ENCODE results near the gene HS1BP3. TPM values are rescaled to one million over a fixed set of nuclear protein-coding genes. Genes with fewer than 3 reads are reported as not detected.

Gene HS1BP3, protein sequence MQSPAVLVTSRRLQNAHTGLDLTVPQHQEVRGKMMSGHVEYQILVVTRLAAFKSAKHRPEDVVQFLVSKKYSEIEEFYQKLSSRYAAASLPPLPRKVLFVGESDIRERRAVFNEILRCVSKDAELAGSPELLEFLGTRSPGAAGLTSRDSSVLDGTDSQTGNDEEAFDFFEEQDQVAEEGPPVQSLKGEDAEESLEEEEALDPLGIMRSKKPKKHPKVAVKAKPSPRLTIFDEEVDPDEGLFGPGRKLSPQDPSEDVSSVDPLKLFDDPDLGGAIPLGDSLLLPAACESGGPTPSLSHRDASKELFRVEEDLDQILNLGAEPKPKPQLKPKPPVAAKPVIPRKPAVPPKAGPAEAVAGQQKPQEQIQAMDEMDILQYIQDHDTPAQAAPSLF
- polyA plus RNA-seq (ENCODE audit: low read depth in 6 of 6) = 10 to 100 TPM; 10.8 to 23.3 (median 16.0) TPM

DNA sequence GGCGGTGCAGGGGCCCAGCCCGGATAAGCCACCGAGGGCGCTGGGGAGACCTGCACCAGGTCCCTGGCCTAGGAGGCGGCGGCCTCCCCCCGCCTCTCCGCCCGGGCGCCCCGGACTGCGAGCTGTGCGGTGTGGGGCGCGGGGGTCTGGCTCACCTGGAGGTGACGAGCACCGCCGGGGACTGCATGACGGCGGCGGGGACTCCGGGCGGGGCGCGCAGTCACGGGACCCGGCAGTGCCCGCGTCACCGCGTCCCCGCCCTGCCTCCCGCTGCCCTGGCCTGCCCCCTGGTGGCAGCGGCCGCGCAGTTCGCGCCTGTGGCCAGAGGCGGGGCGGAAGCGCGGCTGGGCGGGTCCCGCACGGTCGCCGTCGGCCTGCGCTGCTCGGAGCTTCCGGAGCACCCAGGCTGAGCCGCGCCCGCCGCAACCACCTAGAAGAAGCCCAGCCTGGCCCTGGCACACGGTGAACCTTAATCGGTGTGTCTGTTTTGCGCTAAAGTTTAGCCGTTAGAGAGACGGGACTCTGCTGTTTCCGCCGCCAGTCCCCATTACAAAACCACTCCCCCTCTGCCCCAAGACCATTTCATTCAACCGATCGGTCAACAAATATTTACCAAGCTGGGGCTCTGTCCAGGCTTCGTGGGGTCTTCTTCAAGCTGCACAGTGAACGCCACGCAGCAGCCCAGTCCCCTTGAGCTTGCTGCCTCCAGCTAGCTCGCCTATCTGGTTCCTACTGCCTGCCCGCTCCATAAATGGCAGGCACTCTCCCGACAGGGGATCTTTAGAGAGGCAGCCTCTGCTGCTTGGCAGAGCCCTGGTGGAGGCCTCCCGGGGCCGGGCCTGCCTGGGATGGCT is at the start of gene HS1BP3:
Gene HS1BP3, minus strand, starts transcription at position 222 of the 854 bp plus-strand sequence. Its CDS starts 35 bp downstream, at position 187.
- peak; percentile 98 for DNase-seq
- peaks cover 10 to 28% (median 13%) of the 10 kb centered on the region in 3 donors for H3K27me3 Mint-ChIP-seq
- H3K36me3 Mint-ChIP-seq = peaks cover 0 to 7% of the 10 kb centered on the region in 2 donors
- peak; percentile 88 to 89 for ATAC-seq (ENCODE audit: low read depth in 2 of 2)
- no peaks in the 10 kb centered on the region for H3K9me3 Mint-ChIP-seq
- H3K4me3 Mint-ChIP-seq = peak within 1 kb of the TSS; percentile 82 to 94 (median 90)
- peaks cover 46 to 50% (median 47%) of the 10 kb centered on the region in 3 donors for H3K4me1 Mint-ChIP-seq
- peak within 1 kb of the TSS; percentile 93 to 100 (median 98) for H3K27ac Mint-ChIP-seq

- Mint-ChIP-seq H3K9me3 (no peaks in the 10 kb centered on the region), H3K36me3 (peaks cover 0 to 9% of the 10 kb centered on the region in 2 donors), H3K4me1 (peaks cover 17 to 21% (median 20%) of the 10 kb centered on the region in 3 donors), H3K4me3 (peak overlapping the region in 6 of 8 donors; percentile 26 to 73 (median 57)), H3K27ac (peak overlapping the region in 4 of 6 donors; percentile 13 to 91 (median 50)), H3K27me3 (no peaks in the 10 kb centered on the region)
- DNase-seq (no peak), ATAC-seq (ENCODE audit: low read depth in 2 of 2) (peak; percentile 71 to 81)
Observed at GRCh38 chr2:20698916-20699613, 48.2 kb upstream of the HS1BP3 start.

GRCh38 chr2:20697322-20697934 is 46.5 kb upstream of the HS1BP3 start:
- Mint-ChIP-seq H3K36me3 (peaks cover 3 to 9% of the 10 kb centered on the region in 2 donors), H3K4me3 (no peak overlapping the region), H3K27ac (peak overlapping the region in 1 of 6 donors; percentile 34), H3K9me3 (no peaks in the 10 kb centered on the region), H3K4me1 (peaks cover 17 to 26% (median 20%) of the 10 kb centered on the region in 3 donors), H3K27me3 (no peaks in the 10 kb centered on the region)
- DNase-seq (no peak), ATAC-seq (ENCODE audit: low read depth in 2 of 2) (no peak)

DNA sequence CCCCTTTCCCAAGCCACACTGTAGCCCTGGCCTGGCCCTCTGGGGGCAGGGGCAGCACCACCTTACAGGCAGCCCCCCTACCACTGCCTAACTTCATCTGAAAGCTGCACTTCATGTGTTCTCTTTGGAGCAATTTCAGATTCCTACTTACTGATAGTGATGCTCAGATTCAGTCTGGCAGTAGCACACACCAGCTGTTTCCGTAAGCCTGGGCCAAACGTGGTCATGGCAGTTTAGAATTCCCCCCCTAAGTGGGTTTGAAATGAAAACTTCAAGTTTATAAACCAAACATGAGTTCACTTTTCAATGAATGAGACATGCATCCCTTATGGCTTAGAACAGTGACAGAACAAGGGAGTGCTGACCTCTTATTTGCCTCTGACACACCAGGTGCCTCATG is 45.5 kb upstream of the HS1BP3 start:
- Mint-ChIP-seq H3K4me1 (peaks cover 17 to 26% (median 20%) of the 10 kb centered on the region in 3 donors), H3K27ac (no peak overlapping the region), H3K9me3 (no peaks in the 10 kb centered on the region), H3K36me3 (peaks cover 5 to 9% of the 10 kb centered on the region in 2 donors), H3K4me3 (no peak overlapping the region), H3K27me3 (no peaks in the 10 kb centered on the region)
- no peak for DNase-seq
- no peak for ATAC-seq (ENCODE audit: low read depth in 2 of 2)

DNA sequence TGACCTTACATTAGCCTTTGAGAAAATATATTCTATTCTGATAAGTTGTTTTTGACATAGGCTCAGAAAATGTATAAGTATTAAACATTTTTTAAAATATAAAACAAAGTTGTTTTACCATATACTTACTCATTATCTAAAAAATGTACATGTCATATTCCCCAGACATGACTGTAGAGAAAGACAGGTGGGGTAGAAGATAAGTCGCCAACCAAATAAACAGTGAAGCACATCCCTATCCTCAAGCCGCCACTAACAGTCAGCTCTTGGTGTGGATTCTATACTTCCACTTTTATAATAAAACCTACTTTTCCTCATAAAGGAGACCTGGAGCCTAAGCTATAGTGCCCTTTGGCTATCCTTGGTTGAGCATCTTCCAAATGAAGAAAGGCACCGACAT is 42.4 kb upstream of the HS1BP3 start:
- Mint-ChIP-seq H3K9me3 (peaks cover 0 to 5% (median 0%) of the 10 kb centered on the region in 7 donors), H3K27me3 (no peaks in the 10 kb centered on the region), H3K27ac (no peak overlapping the region), H3K4me3 (no peak overlapping the region), H3K36me3 (peaks cover 18 to 20% of the 10 kb centered on the region in 2 donors), H3K4me1 (peaks cover 0 to 12% (median 8%) of the 10 kb centered on the region in 3 donors)
- no peak for ATAC-seq (ENCODE audit: low read depth in 2 of 2)
- DNase-seq = no peak

DNA sequence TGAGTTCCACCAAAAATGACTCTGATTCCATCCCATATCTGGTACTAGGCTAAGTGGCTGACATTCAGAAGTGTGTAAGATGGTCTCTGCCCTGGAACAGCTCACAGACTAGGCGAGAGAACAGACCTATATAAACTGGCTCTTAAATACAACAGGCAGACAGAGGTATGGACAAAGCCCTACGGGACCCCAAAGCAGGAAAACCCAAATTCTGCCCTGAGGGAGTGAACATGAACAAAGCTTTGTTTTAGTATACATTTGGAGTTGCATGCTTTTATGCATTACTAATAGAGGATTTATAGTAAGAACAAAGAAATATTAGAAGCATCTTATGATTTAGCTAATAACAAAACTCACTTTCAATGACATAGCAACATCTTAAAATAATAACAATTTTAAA is 41.2 kb upstream of the HS1BP3 start:
- H3K27me3 Mint-ChIP-seq = no peaks in the 10 kb centered on the region
- peaks cover 0 to 5% (median 0%) of the 10 kb centered on the region in 7 donors for H3K9me3 Mint-ChIP-seq
- H3K4me1 Mint-ChIP-seq = peaks cover 0 to 12% (median 8%) of the 10 kb centered on the region in 3 donors
- no peak for ATAC-seq (ENCODE audit: low read depth in 2 of 2)
- peaks cover 23 to 30% of the 10 kb centered on the region in 2 donors for H3K36me3 Mint-ChIP-seq
- H3K27ac Mint-ChIP-seq = no peak overlapping the region
- no peak for DNase-seq
- no peak overlapping the region for H3K4me3 Mint-ChIP-seq

- peaks cover 0 to 5% (median 0%) of the 10 kb centered on the region in 7 donors for H3K9me3 Mint-ChIP-seq
- ATAC-seq (ENCODE audit: low read depth in 2 of 2) = no peak
- peaks cover 0 to 12% (median 4%) of the 10 kb centered on the region in 3 donors for H3K4me1 Mint-ChIP-seq
- no peaks in the 10 kb centered on the region for H3K27me3 Mint-ChIP-seq
- H3K4me3 Mint-ChIP-seq = no peak overlapping the region
- no peak overlapping the region for H3K27ac Mint-ChIP-seq
- H3K36me3 Mint-ChIP-seq = peaks cover 27 to 38% of the 10 kb centered on the region in 2 donors
- no peak for DNase-seq
Observed at GRCh38 chr2:20691076-20691734, 40.3 kb upstream of the HS1BP3 start.

GRCh38 chr2:20689428-20690264 is 38.7 kb upstream of the HS1BP3 start:
- Mint-ChIP-seq H3K4me1 (peaks cover 0 to 7% (median 0%) of the 10 kb centered on the region in 3 donors), H3K27me3 (no peaks in the 10 kb centered on the region), H3K4me3 (no peak overlapping the region), H3K36me3 (peaks cover 28 to 47% of the 10 kb centered on the region in 2 donors), H3K9me3 (peaks cover 0 to 5% (median 0%) of the 10 kb centered on the region in 7 donors), H3K27ac (peak overlapping the region in 1 of 6 donors; percentile 65)
- ATAC-seq (ENCODE audit: low read depth in 2 of 2) = no peak
- DNase-seq = no peak

DNA sequence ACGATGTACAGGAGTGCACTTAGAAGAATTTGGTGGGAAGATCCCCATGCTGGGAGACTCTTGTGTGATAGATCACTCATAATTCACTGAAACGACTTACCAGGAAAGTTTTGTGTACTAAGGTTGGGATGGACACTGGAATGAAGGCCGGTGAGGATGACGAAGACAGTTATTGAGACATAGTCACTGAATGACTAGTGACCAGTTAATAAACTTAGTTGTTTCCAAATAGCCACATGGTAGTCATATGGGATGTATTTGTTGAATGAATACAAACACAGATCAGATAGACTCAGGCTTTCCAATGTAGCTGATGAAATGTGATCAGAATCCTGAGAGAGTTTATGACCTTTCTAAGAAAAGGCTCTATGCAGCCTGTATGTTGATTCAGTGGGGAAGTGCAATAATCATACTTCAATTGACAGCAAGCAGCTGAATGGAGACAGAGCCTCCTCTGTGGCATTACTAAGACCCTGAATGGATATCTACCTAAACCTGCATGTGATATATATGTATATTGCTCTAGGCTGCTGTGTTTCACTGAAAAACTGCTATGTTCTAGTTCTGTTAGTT is 36.4 kb upstream of the HS1BP3 start:
- H3K27ac Mint-ChIP-seq = no peak overlapping the region
- H3K4me3 Mint-ChIP-seq = no peak overlapping the region
- no peak for ATAC-seq (ENCODE audit: low read depth in 2 of 2)

GRCh38 chr2:20684581-20685063 is 33.7 kb upstream of the HS1BP3 start:
- DNase-seq = no peak
- Mint-ChIP-seq H3K4me1 (no peaks in the 10 kb centered on the region), H3K9me3 (peaks cover 0 to 5% (median 0%) of the 10 kb centered on the region in 7 donors), H3K36me3 (peaks cover 37 to 48% of the 10 kb centered on the region in 2 donors), H3K27me3 (no peaks in the 10 kb centered on the region), H3K27ac (peak overlapping the region in 1 of 6 donors; percentile 23), H3K4me3 (no peak overlapping the region)
- no peak for ATAC-seq (ENCODE audit: low read depth in 2 of 2)

More for the DNA sequence above, 36.4 kb upstream of the HS1BP3 start:
- no peaks in the 10 kb centered on the region for H3K27me3 Mint-ChIP-seq
- no peak for DNase-seq
- peaks cover 28 to 51% of the 10 kb centered on the region in 2 donors for H3K36me3 Mint-ChIP-seq
- H3K9me3 Mint-ChIP-seq = peaks cover 0 to 5% (median 0%) of the 10 kb centered on the region in 7 donors
- no peaks in the 10 kb centered on the region for H3K4me1 Mint-ChIP-seq

Measured in naive B cell (primary cell).